Left colon (tissue), 2 donors: ENCODE measurements around the gene ARL6IP1. TPM values are rescaled to one million over a fixed set of nuclear protein-coding genes. Genes with fewer than 3 reads are reported as not detected.
A peak's percentile ranks its signal among the peaks of the same experiment; 100 is the strongest.

ENCODE experiments used
- ATAC-seq: fragments of 200-7000 bp; cut with Tn5 transposase; one replicate; pipeline ENCODE4 v1.9.1; 2020; ENCODE audit warnings: mild to moderate bottlenecking, moderate library complexity
- DNase-seq, 2 donors: peaks; one replicate each; pipeline ENCODE4 v3.0.0-alpha.2; 2020
- intact Hi-C, 2 donors: fragments of 100-400 bp; cut with DNase I in 1 of 2; cut with micrococcal nuclease in 1 of 2; formaldehyde crosslinking; loops; one replicate each; pipeline versions ENCODE4 v1.11.2 to v1.14.0; 2022; cut with DNase I, micrococcal nuclease
- long read RNA-seq: library from polyadenylated mRNA; unstranded; transcript quantifications from one replicate; pipeline ENCODE4 v2.0.0, GENCODE V29; 2021
- total RNA-seq, 2 donors: library from RNA; stranded (reverse); fragmentation: NEBNext Ultra II Directional; extraction: Animal tissue kit (Norgen Biotek cat#: 25700); gene quantifications; one replicate each; pipeline ENCODE4 v1.2.1, GENCODE V29; 2021
- donor health status: DM: no; HTN: no; CAD: no.
- donor health status: DM: yes; HTN: yes; CAD: no.

ARL6IP1 gene
- total RNA-seq, result 100 to 1,000 TPM; 139 to 140 TPM
- long read RNA-seq, transcript ARL6IP1-201 (6 exons, 2,409 nt), result major isoform, 610 of 669 reads
- long read RNA-seq, partial matches to known transcripts, result 53 of 669 reads
- long read RNA-seq, other reads (novel, unspliced or antisense), result 5 of 669 reads

DNA sequence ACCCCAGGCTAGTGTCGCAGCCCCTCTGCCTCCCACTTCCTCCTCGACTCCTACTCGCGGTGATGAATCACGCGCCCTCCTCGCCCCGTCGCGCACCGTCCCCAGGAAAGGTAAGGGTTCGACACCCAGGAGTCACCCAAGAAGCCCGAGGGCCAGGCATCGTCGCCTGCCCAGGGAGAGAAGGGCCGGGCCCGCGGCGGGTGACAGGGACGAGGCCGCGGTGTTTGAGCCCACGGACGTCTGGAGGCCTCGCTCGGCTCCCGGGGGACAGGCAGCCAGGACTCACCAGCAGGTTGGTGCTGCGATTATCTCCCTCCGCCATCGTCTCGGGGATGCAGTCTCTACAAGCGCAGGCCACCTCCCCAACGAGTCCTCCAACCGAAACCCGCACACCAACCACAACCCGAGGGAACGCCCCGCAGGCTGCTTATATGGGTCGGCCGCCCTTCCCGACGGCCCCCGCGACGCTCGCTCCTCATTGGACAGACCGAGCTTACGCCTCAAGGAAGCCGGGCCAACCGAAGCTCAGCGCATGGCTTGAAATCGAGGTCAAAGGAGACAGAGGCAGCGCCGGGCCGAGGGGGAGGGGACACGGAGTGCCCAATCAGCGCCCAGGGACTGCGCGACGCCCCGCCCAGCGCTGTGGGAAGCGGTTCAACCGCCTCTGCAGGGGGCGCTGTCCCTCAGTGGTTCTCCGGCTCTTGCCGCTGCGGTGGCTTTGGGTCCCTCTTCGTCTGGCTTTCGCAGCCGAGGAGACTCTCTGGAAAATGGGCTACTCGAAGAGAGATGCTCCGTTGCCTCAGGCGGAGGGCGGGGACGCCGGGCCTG lies at the start of gene ARL6IP1:
TSS of gene ARL6IP1 (minus strand) at position 405 of the 828 bp plus-strand sequence. CDS start at position 322, 83 bp downstream.
- DNase-seq (peak; percentile 99), ATAC-seq (peak; percentile 92)
- intact Hi-C loops, result no loop called here

DNA sequence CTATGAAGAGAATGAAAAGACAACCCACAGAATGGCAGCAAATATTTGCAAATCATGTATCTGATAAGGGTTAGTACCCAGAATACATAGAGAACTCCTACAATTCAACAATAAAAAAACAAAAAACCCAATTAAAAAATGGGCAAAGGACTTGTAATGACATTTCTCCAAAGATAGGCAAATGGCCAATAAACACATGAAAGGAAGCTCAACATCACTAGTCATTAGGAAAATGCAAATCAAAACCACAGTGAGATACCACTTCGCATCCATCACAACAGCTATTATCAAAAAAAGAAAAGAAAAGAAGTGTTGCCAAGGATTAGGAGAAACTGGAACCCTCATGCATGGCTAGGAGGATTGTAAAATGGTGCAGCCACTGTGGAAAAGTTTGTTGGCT lies 45.1 kb upstream of the ARL6IP1 start:
- no peak for ATAC-seq

DNA sequence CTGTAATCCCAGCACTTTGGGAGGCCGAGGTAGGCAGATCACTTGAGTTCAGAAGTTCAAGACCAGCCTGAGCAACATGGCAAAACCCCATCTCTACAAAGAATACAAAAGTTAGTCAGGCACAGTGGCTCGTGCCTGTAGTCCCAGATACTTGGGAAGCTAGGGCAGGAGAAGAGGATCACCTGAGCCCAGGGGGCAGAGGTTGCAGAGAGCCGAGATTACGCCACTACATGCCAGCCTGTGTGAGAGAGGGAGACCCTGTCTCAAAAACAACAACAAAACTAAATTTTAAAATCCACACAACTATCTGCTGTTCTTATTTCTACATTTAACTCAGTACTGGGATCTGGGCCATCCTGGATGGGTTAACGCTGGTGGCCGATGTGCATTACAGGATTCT lies 41.2 kb upstream of the ARL6IP1 start:
- ATAC-seq, result no peak
- intact Hi-C loops, result no loop called here
- no peak for DNase-seq

More for the DNA sequence above, 45.1 kb upstream of the ARL6IP1 start:
- DNase-seq, result no peak
- intact Hi-C loops, result no loop called here

DNA sequence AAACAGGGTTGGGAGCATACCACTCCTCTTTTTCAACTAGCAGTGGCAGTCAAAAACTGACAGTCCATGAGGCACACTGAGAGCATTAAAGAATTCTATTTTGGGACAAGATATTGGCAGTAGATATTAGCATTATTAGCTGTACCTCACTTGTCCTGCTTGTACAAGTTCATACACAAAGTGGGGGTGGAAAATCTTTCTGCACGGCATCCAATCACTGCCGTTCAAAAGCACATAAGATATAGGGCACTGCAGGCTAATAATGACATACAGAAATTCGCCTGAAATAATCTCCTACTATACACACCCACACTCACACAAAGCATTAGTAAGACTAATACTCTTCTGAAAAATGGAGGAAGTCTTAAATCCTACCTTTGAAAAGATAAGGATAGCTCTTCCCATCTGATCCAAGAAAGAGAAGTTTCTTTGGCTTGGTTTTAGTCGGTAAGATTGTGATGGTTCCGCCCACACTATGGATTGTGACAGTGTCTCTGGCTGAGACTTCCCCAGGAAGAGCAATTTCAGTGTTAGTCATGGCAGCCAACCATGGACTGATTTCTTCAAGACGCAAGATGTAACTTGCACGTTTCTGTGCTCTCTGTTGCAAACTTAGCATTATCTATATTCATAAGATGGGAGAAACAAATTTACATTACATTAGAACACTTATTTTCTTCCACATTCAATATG lies 40.6 kb upstream of the ARL6IP1 start:
- intact Hi-C loops, result no loop called here
- ATAC-seq, result no peak

DNA sequence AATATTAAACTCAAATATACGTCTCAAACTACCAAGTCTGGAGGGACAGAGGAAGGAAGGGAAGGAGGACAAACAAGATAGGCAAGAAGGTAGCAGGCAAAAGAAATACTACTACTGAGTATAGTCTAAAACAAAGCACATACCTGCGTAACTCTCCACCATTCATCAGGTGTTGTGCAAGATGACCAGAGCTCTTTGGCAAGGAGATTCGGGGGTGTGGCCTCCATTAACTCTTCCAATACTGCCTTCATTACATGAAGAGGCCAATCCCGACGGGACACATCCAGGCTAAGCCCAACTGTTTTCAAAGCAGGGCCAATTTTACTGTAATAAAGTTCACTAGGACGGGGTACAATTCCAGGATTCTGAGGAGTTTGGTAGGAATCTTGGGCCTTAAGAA lies 38.2 kb upstream of the ARL6IP1 start:
- intact Hi-C loops, result no loop called here
- ATAC-seq (peak; percentile 81), DNase-seq (peak; percentile 51 to 55)

More for the DNA sequence above, 40.6 kb upstream of the ARL6IP1 start:
- DNase-seq, result no peak

DNA sequence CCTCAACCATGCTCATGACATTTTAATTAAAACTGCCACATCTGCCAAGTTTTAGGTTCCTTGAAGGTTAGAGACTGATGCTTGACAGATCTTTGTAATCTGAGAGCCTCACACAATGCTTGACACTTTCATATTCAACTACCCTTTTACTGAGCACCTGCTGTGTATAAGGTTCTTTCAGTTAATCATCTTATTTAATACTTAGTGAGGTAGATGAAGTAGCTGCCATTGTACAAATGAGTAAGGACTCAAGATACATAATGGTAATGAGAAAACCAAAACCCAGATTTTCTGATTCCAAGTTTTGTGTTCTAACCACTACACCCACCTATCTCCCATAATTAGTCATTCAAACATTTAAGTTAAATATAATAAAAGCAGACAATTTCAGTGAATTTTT lies 35.4 kb upstream of the ARL6IP1 start:
- ATAC-seq (no peak), DNase-seq (no peak)
- intact Hi-C loops, result no loop called here

DNA sequence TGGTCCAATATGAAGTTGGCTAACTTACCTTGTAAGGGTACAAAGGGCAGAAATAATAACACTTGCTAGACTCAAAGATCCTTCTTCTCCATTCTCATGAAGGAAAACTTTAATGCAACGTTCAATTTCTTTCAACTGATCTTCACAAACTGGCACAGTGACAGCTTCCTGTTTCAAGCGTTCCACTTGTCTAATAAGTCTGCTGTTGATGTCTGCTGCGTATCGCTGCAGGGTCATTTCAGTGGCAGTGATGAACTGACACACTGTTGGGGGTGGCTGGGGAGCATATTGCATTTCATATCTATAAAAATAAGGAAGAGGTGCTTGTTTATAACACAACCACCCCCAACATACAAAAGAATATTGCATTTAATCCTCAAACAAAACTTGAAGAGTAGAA lies 33.5 kb upstream of the ARL6IP1 start:
- DNase-seq (peak; percentile 12 to 30), ATAC-seq (peak; percentile 33)
- intact Hi-C loops, result no loop called here

DNA sequence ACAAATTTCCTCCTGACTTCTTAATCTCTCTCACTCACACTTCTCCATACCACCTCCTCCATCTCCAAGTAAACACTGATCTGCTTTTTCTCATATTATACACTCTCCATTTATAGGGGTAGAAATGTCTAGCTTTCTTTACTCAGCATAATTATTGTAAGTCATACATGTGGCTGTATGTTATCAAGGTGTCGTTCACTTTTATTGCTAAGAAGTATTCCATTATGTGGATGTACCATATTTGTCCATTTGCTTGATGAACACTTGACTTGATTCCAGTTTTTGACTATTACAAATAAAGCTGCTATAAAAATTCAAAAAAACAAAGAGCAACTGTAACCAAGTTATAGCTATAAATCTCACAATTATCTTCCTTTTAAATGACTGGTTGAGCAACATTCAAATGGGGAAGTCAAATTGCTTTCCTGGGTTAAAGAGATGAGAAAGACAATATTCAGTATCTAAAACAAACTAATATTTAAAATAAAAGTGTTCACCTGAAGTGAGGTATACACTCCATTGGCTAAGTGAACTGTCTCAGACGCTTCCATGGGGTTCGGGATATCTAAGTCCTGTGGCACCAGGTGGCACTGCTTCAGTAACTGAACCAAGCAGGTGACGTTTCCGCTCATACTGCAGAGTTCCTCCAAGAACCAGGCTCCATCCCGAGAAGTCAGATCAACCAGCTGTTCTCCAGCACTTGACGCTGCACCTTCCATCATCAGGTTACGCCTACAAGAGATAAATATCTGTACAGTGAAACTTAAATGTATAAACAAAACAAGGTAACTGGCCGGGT lies 32.6 kb upstream of the ARL6IP1 start:
- intact Hi-C loops, result no loop called here
- ATAC-seq (peak; percentile 70), DNase-seq (peak in 1 of 2 donors; percentile 15)

DNA sequence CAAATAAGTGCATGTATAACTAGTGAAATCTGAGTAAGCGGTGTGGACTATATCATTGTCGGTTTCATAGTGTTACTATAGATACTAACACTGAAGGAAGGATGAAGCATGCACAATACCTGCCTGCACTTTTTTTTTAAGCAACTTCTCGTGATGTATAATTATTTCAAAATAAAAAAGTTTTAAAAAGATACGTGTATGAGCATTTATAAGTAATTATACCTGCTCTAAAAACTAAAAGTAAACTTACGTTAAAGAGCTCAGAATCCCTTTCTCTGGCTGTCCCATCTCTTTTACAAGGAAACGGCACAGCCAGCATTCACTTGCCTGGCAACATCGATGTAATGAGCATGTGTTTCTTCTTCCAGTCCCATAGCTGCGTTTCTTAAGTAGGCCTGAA lies 31.3 kb upstream of the ARL6IP1 start:
- no peak for ATAC-seq
- intact Hi-C loops, result no loop called here

DNA sequence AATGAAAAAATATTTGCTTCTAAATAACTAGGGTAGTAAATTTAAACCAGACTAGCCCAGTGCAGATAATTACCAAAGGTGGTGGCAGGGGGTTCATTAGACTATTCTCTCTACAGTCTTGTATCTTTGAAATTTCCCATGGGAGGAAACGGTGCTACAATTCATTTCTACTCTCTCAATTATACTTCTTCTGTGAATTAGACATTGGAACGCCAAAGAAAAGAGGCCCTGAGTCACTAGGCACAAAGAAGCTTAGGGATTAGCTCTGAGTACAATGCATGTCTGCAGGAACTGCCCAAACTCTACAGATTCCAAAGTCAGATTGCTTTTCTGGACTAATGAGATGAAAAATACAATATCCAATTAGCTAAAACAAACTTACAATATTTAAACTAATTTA lies 30.7 kb upstream of the ARL6IP1 start:
- no peak for ATAC-seq
- DNase-seq, result no peak
- intact Hi-C loops, result no loop called here

More for the DNA sequence above, 31.3 kb upstream of the ARL6IP1 start:
- DNase-seq, result no peak

DNA sequence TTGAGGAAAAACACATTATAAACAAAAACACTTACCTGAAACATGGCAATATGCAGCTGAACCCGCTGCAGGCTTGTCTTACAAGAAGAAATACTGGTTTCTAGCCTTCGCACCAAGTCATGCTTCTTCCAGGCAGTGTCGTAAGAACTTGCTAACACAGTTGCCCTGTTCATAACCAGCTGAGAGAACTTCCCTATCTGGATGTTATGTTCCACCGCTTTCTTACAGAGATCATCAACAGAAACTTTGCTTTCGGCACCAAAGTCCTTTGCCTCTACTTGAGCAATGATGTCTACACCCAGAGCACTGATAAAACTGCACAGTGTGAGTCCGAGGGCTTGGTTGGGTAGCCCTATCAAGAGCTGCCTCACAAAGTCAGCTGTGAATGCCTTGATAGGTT lies 27.9 kb upstream of the ARL6IP1 start:
- intact Hi-C loops, result no loop called here
- ATAC-seq, result no peak
- DNase-seq, result no peak

DNA sequence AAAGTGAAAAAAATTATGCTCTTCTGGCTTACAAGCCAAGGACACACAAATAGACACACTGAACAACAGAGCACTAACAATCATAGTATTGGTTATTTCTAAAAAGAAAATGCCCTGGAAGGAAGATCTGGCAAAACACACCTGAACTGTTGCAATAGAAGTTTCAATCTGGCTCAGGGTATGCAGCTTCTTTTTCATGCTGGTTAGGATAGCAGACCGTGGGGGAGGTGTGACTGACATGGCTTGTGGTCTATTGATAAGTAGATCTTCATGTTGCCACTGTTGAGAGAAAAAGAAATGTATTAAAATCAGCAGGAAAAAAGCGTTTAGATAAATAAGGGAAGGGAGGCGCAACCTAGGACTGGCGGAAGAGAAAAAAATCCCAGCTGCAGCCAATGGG lies 26.5 kb upstream of the ARL6IP1 start:
- no peak for ATAC-seq
- DNase-seq, result no peak
- intact Hi-C loops, result no loop called here

DNA sequence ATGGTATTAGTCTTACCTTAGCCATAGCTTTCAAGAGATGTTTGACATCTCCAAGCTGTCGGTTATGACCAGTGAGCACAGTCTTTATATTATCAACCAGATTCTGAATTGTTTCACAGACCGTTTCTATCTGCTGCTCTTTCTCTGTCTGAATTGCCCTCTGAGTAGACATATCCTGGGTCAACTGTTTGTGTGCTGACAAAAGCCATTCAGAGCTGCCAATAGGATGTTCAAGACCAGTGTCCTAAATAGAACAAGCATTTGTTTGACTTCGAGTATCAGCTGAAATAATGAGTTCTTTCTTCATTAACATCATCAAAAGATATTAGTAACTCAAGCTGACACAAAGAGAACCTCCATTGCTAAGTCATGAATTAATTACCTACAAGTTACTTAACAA lies 14.9 kb upstream of the ARL6IP1 start:
- DNase-seq, result no peak
- intact Hi-C loops, result no loop called here
- ATAC-seq, result no peak

DNA sequence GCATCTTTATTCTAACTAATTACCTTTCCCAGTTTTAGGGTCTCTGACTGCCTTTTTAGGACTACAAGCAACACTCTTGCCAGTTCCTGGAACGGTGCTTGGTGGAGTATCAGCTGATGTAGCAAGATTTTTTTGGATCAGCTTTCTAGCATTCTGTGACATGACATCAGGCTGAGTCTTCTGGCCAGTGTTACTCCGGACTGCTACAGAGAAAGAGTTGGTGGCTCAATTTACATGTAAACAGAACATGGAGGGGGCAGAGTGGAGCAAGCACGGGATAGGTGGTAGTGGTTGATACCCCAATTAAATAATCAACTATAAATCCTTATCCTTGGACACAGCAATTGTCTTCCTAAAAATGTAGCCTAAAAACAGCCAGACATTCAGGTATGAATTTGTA lies 10.6 kb upstream of the ARL6IP1 start:
- DNase-seq, result no peak
- intact Hi-C loops, result no loop called here

DNA sequence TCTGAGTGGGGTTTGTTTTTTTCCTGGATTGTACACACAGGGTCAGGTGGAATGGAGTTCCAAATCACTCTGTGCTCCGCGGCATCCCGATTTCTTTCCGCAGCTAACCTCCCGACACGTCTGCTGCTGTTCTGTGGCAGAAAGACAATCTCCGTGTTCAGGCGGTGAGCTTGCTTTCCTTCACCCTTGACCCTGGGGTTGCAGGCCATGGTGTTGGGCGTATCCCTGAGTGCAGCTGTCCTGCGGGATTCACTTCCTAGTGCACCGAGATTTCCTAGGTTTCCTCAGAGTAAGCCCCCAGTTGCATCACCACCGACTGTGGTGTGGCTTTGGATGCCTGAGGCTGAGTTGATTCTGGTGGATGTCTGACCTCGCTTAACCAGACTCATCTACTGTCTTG lies 7.8 kb upstream of the ARL6IP1 start:
- intact Hi-C loops, result no loop called here
- DNase-seq (no peak), ATAC-seq (no peak)

More for the DNA sequence above, 10.6 kb upstream of the ARL6IP1 start:
- no peak for ATAC-seq

DNA sequence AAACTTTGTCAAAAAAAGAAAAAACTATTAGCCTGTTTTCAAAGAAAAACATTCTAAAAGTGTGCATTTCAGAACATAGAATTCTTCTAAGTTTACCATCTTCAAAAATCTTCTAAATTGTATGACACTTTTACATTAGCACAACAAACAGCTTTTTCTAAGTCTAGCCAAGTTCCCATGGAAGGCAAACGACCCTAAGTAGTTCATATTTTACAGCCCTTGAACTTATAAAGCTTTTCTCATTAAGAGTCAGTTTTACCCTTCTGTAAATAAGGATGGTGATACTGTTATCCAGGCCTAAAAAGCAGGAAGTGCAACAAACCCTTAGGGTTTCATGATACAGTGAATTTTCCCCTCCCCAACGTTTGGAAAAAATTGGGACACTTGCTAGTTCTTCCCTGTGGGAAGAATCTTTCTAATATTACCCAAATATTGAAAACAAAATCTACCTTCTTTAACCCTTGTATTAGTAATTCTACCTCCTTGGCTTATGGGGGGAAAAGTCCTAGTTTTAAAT lies 4.0 kb upstream of the ARL6IP1 start:
- DNase-seq, result no peak
- intact Hi-C loops, result no loop called here
- no peak for ATAC-seq

DNA sequence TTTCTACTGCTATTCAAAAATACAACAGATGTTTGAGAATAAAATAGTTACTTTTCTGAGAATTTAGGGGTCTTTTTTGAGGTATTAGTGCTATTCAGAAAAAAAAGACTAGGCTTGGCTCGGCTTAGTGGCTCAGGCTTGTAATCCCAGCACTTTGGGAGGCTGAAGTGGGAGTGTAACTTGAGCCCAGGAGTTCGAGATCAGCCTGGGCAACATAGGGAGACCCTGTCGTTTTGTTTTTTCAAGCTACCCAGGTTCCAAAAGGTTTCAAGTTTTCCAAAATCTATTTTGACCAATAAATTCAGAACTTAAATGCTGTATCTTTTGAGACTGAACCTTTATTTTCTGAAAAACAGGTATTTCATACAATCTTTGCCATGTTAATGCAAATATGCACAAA lies 3.2 kb upstream of the ARL6IP1 start:
- ATAC-seq, result no peak
- no peak for DNase-seq
- intact Hi-C loops, result no loop called here

DNA sequence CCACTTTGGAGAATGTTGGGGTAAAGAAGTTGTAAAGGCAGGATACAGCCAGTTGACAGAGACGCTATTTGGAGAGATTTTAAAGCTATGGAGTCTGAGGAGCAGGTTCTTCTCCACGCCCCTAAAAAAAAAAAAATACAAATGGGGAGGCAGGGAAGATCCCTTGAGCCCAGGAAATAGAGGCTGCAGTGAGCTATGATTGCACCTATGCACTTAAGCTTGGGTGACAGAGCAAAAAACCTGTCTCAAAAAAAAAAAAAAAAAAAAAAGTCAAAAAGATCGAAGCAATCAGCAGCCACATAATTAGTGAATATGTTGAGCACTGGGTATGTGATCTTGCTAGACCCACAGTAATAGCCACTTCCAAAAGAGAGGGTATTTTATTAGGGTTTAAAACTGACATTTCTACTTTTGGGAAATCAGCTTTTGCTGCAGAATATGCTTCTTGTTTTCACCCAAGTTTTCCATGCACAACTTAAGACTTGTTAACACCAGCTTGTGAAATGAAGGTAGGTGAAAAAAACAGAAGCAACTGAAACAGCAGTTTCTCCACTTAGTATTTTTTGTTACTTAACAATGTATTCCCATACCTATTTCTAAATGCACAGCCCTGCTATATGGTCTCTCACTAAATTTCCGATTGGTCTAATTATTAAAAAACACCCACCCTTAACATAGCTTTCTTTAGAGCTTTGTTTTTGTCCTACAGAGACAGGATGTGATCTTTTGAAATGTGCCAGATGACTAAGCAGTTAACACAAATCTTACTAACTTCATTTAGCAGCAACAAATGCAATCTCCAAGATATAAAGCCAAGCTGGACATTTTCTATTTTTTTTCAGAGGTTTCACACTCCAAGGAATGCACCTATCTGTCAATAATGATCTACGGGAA lies 2.5 kb upstream of the ARL6IP1 start:
- no peak for ATAC-seq
- DNase-seq, result no peak
- intact Hi-C loops, result no loop called here
